AG08395 (cell line): ENCODE data around the gene OLFML1.

ENCODE experiments used
- DNase-seq: peaks from one replicate; pipeline ENCODE4 v3.0.0; 2012; ENCODE audit warnings: mixed read lengths, low spot score

Gene OLFML1

GRCh38 chr11:7485186-7486097, at the start of gene OLFML1:
Gene OLFML1, plus strand, starts transcription at chr11:7485506. Its CDS starts 370 bp downstream, at chr11:7485876.
- peak; percentile 35 for DNase-seq

- no peak for DNase-seq
Measured at GRCh38 chr11:7436146-7436545, 49.2 kb upstream of the OLFML1 start.

GRCh38 chr11:7436657-7437056, 48.6 kb upstream of the OLFML1 start:
- DNase-seq = no peak

- DNase-seq = peak; percentile 90
Measured at GRCh38 chr11:7437696-7438095, 47.6 kb upstream of the OLFML1 start.

- no peak for DNase-seq
Measured at GRCh38 chr11:7439746-7440320, 45.5 kb upstream of the OLFML1 start.

GRCh38 chr11:7442588-7443215, 42.6 kb upstream of the OLFML1 start:
- peak; percentile 77 for DNase-seq

GRCh38 chr11:7444091-7444981, 41.0 kb upstream of the OLFML1 start:
- no peak for DNase-seq

- DNase-seq = no peak
Measured at GRCh38 chr11:7445564-7445963, 39.7 kb upstream of the OLFML1 start.

- no peak for DNase-seq
Measured at GRCh38 chr11:7448201-7448600, 37.1 kb upstream of the OLFML1 start.

- no peak for DNase-seq
Measured at GRCh38 chr11:7449211-7449840, 36.0 kb upstream of the OLFML1 start.

GRCh38 chr11:7449841-7450214, 35.5 kb upstream of the OLFML1 start:
- peak; percentile 24 for DNase-seq

GRCh38 chr11:7450836-7451235, 34.5 kb upstream of the OLFML1 start:
- no peak for DNase-seq

GRCh38 chr11:7451520-7451919, 33.8 kb upstream of the OLFML1 start:
- peak; percentile 37 for DNase-seq

GRCh38 chr11:7451952-7452494, 33.3 kb upstream of the OLFML1 start:
- no peak for DNase-seq

- no peak for DNase-seq
Measured at GRCh38 chr11:7454854-7455253, 30.5 kb upstream of the OLFML1 start.

GRCh38 chr11:7457211-7457610, 28.1 kb upstream of the OLFML1 start:
- peak; percentile 75 for DNase-seq

GRCh38 chr11:7462706-7463105, 22.6 kb upstream of the OLFML1 start:
- no peak for DNase-seq

- DNase-seq = no peak
Measured at GRCh38 chr11:7467652-7468051, 17.7 kb upstream of the OLFML1 start.

GRCh38 chr11:7469351-7469865, 15.9 kb upstream of the OLFML1 start:
- no peak for DNase-seq

GRCh38 chr11:7471071-7471470, 14.2 kb upstream of the OLFML1 start:
- DNase-seq = no peak

- no peak for DNase-seq
Measured at GRCh38 chr11:7473717-7474116, 11.6 kb upstream of the OLFML1 start.
